Naive thymus-derived CD4-positive, alpha-beta T cell (primary cell): ENCODE results near the gene RHCE. TPM values are rescaled to one million over a fixed set of nuclear protein-coding genes. Genes with fewer than 3 reads are reported as not detected.
A peak's percentile ranks its signal among the peaks of the same experiment; 100 is the strongest.

ENCODE experiments used
- ATAC-seq: fragments of 150-1000 bp; cut with Tn5 transposase; 2 replicates; pipeline ENCODE4 v1.10.0; 2021; ENCODE audit warnings: mild to moderate bottlenecking, moderate library complexity
- CTCF ChIA-PET: fragments of 350-600 bp; sonication (Branson Sonifier 250); formaldehyde crosslinking; loops from one replicate; lab custom pipeline; 2021; ENCODE audit warnings: antibody characterized with exemption; lab: Charles Lee
- POLR2A ChIA-PET: fragments of 350-600 bp; sonication (Branson Sonifier 250); formaldehyde crosslinking; loops from one replicate; lab custom pipeline; 2021; ENCODE audit warnings: antibody characterized with exemption, inconsistent platforms; lab: Charles Lee
- DNase-seq, 9 donors: peaks; one replicate each; pipeline versions ENCODE4 v3.0.0 to v3.0.0-alpha.2; 2020 to 2022; ENCODE audit warnings: mixed read lengths in 1 of 9
- H3K27ac ChIP-seq: one replicate; pipeline ENCODE4 v1.7.0; 2013; ENCODE audit warnings: mild to moderate bottlenecking, low read depth, low read length, moderate library complexity
- H3K27me3 ChIP-seq, 2 donors: one replicate each; pipeline ENCODE4 v1.7.0; 2013; ENCODE audit warnings: low read length in 2 of 2, mild to moderate bottlenecking in 2 of 2, moderate library complexity in 2 of 2; ENCODE audit not compliant: control insufficient read depth in 2 of 2, insufficient read depth in 2 of 2
- H3K36me3 ChIP-seq, 3 experiments: 1 replicate in 2 of 3; 2 replicates in 1 of 3; pipeline ENCODE4 v1.7.0; 2013; ENCODE audit warnings: low read length in 3 of 3, mild to moderate bottlenecking in 3 of 3, moderate library complexity in 1 of 3; ENCODE audit not compliant: insufficient read depth in 3 of 3, control insufficient read depth in 2 of 3
- H3K4me1 ChIP-seq, 2 donors: one replicate each; pipeline ENCODE4 v1.7.0; 2013; ENCODE audit warnings: low read length in 2 of 2, mild to moderate bottlenecking in 2 of 2, moderate library complexity in 1 of 2; ENCODE audit not compliant: control insufficient read depth in 2 of 2, insufficient read depth in 2 of 2
- H3K4me3 ChIP-seq: 2 replicates; pipeline ENCODE4 v1.7.0; 2013; ENCODE audit warnings: mild to moderate bottlenecking, low read length
- H3K9me3 ChIP-seq, 3 experiments: 1 replicate in 2 of 3; 2 replicates in 1 of 3; pipeline ENCODE4 v1.7.0; 2013; ENCODE audit warnings: low read length in 3 of 3; ENCODE audit not compliant: control insufficient read depth in 2 of 3
- H3K27ac Mint-ChIP-seq, 9 donors: one replicate each; pipeline ENCODE4 v1.8.0; 2020 to 2022; ENCODE audit warnings: mixed read lengths in 9 of 9, mild to moderate bottlenecking in 8 of 9, moderate library complexity in 5 of 9, inconsistent platforms in 2 of 9
- H3K27me3 Mint-ChIP-seq, 5 donors: one replicate each; pipeline ENCODE4 v1.8.0; 2021 to 2022; ENCODE audit warnings: mixed read lengths in 5 of 5, mild to moderate bottlenecking in 1 of 5
- H3K36me3 Mint-ChIP-seq, 5 donors: one replicate each; pipeline ENCODE4 v1.8.0; 2020 to 2022; ENCODE audit warnings: mixed read lengths in 5 of 5, mild to moderate bottlenecking in 3 of 5, inconsistent platforms in 1 of 5
- H3K4me1 Mint-ChIP-seq, 7 donors: one replicate each; pipeline ENCODE4 v1.8.0; 2020 to 2022; ENCODE audit warnings: mixed read lengths in 7 of 7, mild to moderate bottlenecking in 3 of 7, inconsistent platforms in 1 of 7
- H3K4me3 Mint-ChIP-seq, 10 donors: one replicate each; pipeline ENCODE4 v1.8.0; 2020 to 2022; ENCODE audit warnings: mild to moderate bottlenecking in 10 of 10, mixed read lengths in 10 of 10, moderate library complexity in 6 of 10, inconsistent platforms in 2 of 10
- H3K9me3 Mint-ChIP-seq, 11 donors: one replicate each; pipeline ENCODE4 v1.8.0; 2020 to 2022; ENCODE audit warnings: mixed read lengths in 11 of 11, mild to moderate bottlenecking in 4 of 11, inconsistent platforms in 1 of 11, moderate library complexity in 1 of 11
- intact Hi-C, 2 donors: fragments of 100-400 bp; cut with micrococcal nuclease; formaldehyde crosslinking; loops; one replicate each; pipeline ENCODE4 v1.15.1; 2023
- polyA plus RNA-seq, 2 donors: library from polyadenylated mRNA; unstranded; fragments of 300-500 nt; fragmentation: Illumina TruSeq; gene quantifications; one replicate each; pipeline ENCODE4 v1.2.3, GENCODE V29; 2021
- total RNA-seq, 6 experiments: library from RNA in 5 of 6; stranded (reverse) in 5 of 6; gene quantifications; 1 replicate in 5 of 6; 2 replicates in 1 of 6; pipeline ENCODE4 v1.2.3 and lab custom pipeline; 2021 to 2026

The RHCE gene
- total and polyA plus RNA-seq, 7 experiments from 2014 or later = 0.40 to 1.3 (median 0.70) TPM; not detected in 1

DNA sequence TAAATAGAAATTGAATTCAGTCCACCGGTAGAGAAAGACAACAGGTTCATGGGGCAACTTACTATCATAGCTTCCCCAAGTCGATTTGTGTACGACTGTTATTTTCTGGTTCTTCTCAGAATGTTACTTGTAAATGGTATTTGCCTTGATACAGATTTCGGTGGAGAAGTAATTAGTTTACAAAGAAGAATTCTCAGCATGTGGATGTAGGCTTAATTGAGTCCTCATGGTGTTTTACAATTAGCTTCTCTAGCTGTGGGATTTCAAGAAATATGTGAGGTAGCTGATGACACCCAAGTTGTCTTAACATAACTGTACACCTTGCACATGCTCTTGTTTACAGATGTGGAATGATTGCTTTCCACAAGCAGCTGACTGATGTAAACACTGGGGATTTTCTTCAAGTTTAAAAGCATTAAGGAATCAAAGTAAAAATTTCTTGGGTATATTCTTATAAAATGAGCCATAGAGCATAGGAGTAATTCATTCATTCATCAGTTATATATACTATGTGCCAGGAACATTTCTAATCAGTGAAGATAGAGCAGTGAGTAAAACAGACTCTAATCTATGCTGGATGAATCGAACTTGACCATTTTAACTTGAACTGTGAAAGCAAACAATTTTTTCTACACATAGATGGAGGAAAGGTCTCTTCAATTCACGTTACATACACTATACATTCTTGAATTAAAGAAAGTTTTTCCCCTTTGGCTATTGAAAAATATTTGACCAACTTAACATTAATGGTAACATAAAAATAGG, 11.5 kb upstream of the RHCE start:
- no peaks in the 10 kb centered on the region for H3K27me3 ChIP-seq
- DNase-seq (no peak), ATAC-seq (no peak)
- H3K4me1 ChIP-seq = peaks cover 36 to 44% of the 10 kb centered on the region in 2 donors
- no peaks in the 10 kb centered on the region for H3K36me3 ChIP-seq
- intact Hi-C loops = loop anchor here (2.0 to 10.0 kb wide), 8 partner anchors 35 to 930 kb away; partner anchors contain the start of genes TMEM50A (in 2 of the 2), CLIC4 (in 1 of the 2), MAN1C1 (in 1 of the 2) and PAFAH2 (in 1 of the 2)
- peaks cover 0 to 3% (median 0%) of the 10 kb centered on the region in 5 donors for H3K27me3 Mint-ChIP-seq
- H3K36me3 Mint-ChIP-seq = peaks cover 0 to 9% (median 0%) of the 10 kb centered on the region in 5 donors
- peak overlapping the region; percentile 73 to 95 (median 90) for H3K4me3 Mint-ChIP-seq
- peak overlapping the region; percentile 76 to 95 (median 87) for H3K27ac Mint-ChIP-seq
- peak overlapping the region; percentile 73 for H3K4me3 ChIP-seq
- H3K9me3 ChIP-seq = no peaks in the 10 kb centered on the region
- ChIA-PET POLR2A (interaction anchor here (0.6 to 2.6 kb wide), 11 partner anchors 31 to 388 kb away, joined by 3 to 24 read pairs (median 5); partner anchors contain the start of genes MTFR1L and SYF2), CTCF (interaction anchor here (0.7 to 1.8 kb wide), 5 partner anchors 17 to 1960 kb away, joined by 3 to 6 read pairs (median 5); no protein-coding TSS in a partner anchor)
- H3K4me1 Mint-ChIP-seq = peaks cover 41 to 68% (median 60%) of the 10 kb centered on the region in 7 donors
- peak overlapping the region; percentile 96 for H3K27ac ChIP-seq
- H3K9me3 Mint-ChIP-seq = peaks cover 0 to 6% (median 0%) of the 10 kb centered on the region in 11 donors

DNA sequence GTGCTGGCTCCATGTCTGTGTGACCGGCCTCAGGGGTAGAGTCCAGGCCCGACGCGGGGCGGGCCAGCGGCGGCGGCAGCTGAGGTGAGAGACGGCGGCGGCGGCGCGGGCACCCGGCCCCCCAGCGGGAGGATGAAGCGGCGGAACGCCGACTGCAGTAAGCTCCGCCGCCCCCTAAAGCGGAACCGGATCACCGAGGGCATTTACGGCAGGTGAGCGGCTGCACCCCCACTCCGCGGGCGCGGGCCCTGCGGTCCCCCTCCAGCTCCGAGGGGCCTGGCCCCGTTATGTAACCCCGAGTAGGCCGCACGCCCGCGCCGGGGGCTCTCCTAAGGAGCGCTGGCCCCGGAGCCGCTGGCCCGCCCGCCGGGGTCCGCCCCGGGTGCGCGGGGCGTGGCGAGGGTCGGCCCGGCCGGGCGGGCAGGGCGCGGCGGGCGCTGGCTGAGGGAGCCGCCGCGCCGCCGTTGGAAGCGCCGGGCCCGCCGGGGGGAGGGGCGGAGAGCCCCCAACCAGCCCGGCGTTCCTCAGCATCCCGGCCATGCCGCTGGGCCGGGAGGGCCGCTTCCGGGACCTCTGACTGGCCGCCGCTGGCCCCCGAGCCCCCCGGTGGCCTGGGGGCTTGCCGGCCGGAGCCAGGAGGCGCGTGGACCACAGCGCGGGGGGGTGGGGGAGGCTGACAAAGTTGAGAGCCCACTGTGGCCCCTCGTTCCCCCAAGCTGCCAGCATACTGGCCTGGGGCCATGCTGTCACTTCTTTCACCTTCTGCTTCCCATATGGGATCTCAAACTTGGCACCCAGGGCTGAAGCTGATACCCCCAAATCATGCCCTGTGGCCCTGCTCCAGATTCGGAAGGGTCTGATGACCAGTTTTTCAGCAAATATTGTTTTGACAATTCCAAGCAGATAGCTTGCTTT, 10.6 kb upstream of the RHCE start:
- DNase-seq = peak in 6 of 9 donors; percentile 76 to 85 (median 82)
- peak overlapping the region; percentile 76 to 100 (median 96) for H3K27ac Mint-ChIP-seq

DNA sequence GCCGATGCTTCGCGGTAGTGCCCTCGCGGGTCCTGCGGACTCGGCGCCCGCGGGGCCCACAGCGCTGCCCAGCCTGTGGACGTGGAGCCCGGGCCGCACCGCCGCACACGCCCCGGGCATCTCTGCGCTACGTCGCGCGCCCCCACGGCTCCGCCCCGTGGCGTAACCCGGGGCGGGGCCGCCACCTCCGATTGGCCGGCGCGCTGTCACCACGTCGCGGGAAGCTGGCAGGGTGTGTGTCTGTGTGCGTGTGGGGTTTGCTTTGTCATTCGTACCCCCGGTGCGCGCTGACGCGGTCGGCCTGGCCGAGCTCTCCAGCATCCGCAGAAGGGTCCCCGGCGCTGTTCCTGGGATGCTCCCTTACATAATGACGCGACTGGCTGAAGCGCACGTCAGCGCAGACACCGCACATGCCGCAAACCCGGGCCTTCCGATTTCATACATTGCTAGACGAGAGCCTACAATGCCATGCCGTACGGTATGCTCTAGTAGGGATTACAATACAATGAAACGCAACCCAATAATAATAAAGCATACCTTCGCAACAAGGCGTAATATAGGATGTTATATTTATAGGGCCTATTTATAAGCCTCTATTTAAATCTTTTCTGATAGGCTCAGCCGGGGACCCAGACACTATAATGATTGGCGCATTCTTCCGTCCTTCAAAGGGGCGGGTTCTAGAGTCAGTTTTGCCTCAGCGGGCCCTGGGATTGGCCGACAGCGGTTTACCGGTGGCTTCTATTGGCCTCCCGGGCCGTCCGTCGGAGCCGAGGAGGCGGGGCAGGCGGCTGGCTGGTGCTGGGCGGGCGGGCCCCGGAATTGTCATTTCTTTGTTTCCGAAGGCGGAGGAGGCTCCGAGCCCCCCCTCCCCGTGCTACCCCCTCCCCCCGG, 9.7 kb upstream of the RHCE start, which contains the start of gene MACO1:
Gene MACO1, plus strand, starts transcription at position 825 of the 894 bp plus-strand sequence. CDS start 202 bp downstream, outside the sequence.
- peaks cover 26 to 50% (median 42%) of the 10 kb centered on the region in 7 donors for H3K4me1 Mint-ChIP-seq
- Histone ChIP-seq H3K27me3 (no peaks in the 10 kb centered on the region), H3K27ac (peak within 1 kb of the TSS; percentile 96), H3K36me3 (no peaks in the 10 kb centered on the region), H3K4me1 (peaks cover 26 to 28% of the 10 kb centered on the region in 2 donors), H3K4me3 (peak within 1 kb of the TSS; percentile 100), H3K9me3 (no peaks in the 10 kb centered on the region)
- peak within 1 kb of the TSS; percentile 93 to 99 (median 98) for H3K4me3 Mint-ChIP-seq
- DNase-seq (peak; percentile 93 to 99 (median 98)), ATAC-seq (peak; percentile 91)
- H3K27ac Mint-ChIP-seq = peak within 1 kb of the TSS; percentile 96 to 100 (median 100)
- intact Hi-C loops = loop anchor here (1.0 to 10.0 kb wide), 12 partner anchors 37 to 928 kb away; partner anchors contain the start of genes PAFAH2 (in 2 of the 2), TMEM50A (in 2 of the 2), CLIC4 (in 1 of the 2) and MAN1C1 (in 1 of the 2)
- H3K27me3 Mint-ChIP-seq = peaks cover 0 to 3% (median 0%) of the 10 kb centered on the region in 5 donors
- ChIA-PET POLR2A (interaction anchor here (0.6 to 3.6 kb wide), 11 partner anchors 29 to 1167 kb away, joined by 3 to 24 read pairs (median 5); partner anchors contain the start of genes MTFR1L and SYF2), CTCF (interaction anchor here (1.0 to 1.8 kb wide), 2 partner anchors 20 to 51 kb away, joined by 3 to 6 read pairs; no protein-coding TSS in a partner anchor)
- H3K36me3 Mint-ChIP-seq = peaks cover 0 to 5% (median 0%) of the 10 kb centered on the region in 5 donors
- H3K9me3 Mint-ChIP-seq = peaks cover 0 to 6% (median 0%) of the 10 kb centered on the region in 11 donors

More for the DNA sequence above, 10.6 kb upstream of the RHCE start:
- H3K4me3 Mint-ChIP-seq = peak overlapping the region; percentile 93 to 99 (median 98)
- peak; percentile 48 for ATAC-seq
- ChIA-PET POLR2A (interaction anchor here (0.5 to 3.6 kb wide), 16 partner anchors 28 to 801 kb away, joined by 3 to 24 read pairs (median 5); partner anchors contain the start of genes MTFR1L and SYF2), CTCF (interaction anchor here (0.7 to 1.8 kb wide), 6 partner anchors 18 to 1960 kb away, joined by 3 to 6 read pairs (median 4); no protein-coding TSS in a partner anchor)
- H3K36me3 Mint-ChIP-seq = peaks cover 0 to 5% (median 0%) of the 10 kb centered on the region in 5 donors
- H3K27me3 Mint-ChIP-seq = peaks cover 0 to 3% (median 0%) of the 10 kb centered on the region in 5 donors
- H3K4me3 ChIP-seq = peak overlapping the region; percentile 100
- H3K9me3 ChIP-seq = no peaks in the 10 kb centered on the region
- H3K36me3 ChIP-seq = no peaks in the 10 kb centered on the region
- peaks cover 35 to 59% (median 51%) of the 10 kb centered on the region in 7 donors for H3K4me1 Mint-ChIP-seq
- peak overlapping the region; percentile 96 for H3K27ac ChIP-seq
- H3K4me1 ChIP-seq = peaks cover 33 to 35% of the 10 kb centered on the region in 2 donors
- intact Hi-C loops = loop anchor here (1.0 to 10.0 kb wide), 12 partner anchors 36 to 929 kb away; partner anchors contain the start of genes PAFAH2 (in 2 of the 2), TMEM50A (in 2 of the 2), CLIC4 (in 1 of the 2) and MAN1C1 (in 1 of the 2)
- peaks cover 0 to 6% (median 0%) of the 10 kb centered on the region in 11 donors for H3K9me3 Mint-ChIP-seq
- no peaks in the 10 kb centered on the region for H3K27me3 ChIP-seq

DNA sequence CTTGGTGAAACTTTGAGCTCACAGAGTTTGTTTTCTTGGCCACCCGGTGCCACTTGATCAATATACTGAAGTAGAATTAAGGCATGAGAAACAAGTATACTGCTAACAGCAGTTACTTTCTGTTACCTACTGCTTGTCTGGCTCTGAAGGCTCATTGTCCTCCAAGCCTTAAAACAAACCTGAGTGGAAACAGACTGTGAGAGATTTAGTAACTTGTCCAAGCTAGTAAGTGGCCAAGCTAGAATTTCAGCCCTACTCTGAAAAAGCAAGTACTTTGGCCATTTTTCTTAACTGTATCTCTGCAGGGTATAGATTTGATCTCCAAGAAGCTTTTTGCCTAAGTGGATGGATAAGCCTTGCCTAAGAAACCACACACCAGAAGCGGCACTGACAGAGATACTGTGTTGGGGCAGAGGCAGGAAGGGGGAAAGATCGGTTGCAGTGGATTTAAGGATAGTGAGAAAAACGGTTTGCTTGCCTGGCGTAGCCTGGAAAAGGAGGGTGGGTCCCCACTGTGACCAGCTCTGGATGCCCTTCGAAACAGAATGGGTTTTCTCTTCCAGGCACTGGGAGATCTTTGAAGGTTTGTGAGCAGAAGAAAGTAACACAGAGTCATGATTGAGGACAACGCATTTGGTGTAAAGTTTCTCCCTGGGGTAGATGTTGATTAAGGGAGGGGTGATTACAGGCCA, 8.0 kb upstream of the RHCE start:
- H3K36me3 Mint-ChIP-seq = peaks cover 0 to 5% (median 0%) of the 10 kb centered on the region in 5 donors
- no peaks in the 10 kb centered on the region for H3K36me3 ChIP-seq
- POLR2A ChIA-PET = interaction anchor here (0.6 to 3.6 kb wide), 5 partner anchors 22 to 391 kb away, joined by 3 to 12 read pairs (median 3); partner anchors contain the start of gene MTFR1L
- H3K9me3 Mint-ChIP-seq = peaks cover 0 to 6% (median 0%) of the 10 kb centered on the region in 11 donors
- H3K27me3 Mint-ChIP-seq = peaks cover 0 to 10% (median 0%) of the 10 kb centered on the region in 5 donors
- H3K27ac Mint-ChIP-seq = peak overlapping the region in 8 of 9 donors; percentile 28 to 100 (median 54)
- H3K4me3 ChIP-seq = no peak overlapping the region
- intact Hi-C loops = no loop called here
- peaks cover 19 to 33% (median 25%) of the 10 kb centered on the region in 7 donors for H3K4me1 Mint-ChIP-seq
- no peak overlapping the region for H3K27ac ChIP-seq
- H3K9me3 ChIP-seq = no peaks in the 10 kb centered on the region
- DNase-seq (no peak), ATAC-seq (no peak)
- no peaks in the 10 kb centered on the region for H3K27me3 ChIP-seq
- H3K4me1 ChIP-seq = peaks cover 12 to 15% of the 10 kb centered on the region in 2 donors
- peak overlapping the region; percentile 51 to 99 (median 78) for H3K4me3 Mint-ChIP-seq
- CTCF ChIA-PET = interaction anchor here (0.6 kb wide), 1 partner anchor 136 kb away, joined by 5 read pairs; no protein-coding TSS in a partner anchor
